Stimulated activated CD4-positive, alpha-beta T cell treated with anti-CD3 and anti-CD28 coated beads, Interleukin-4, amount 100 ng/mL, for 1 hour (primary cell): ENCODE data around the gene TMC1.
"Not testable (repeated sequence)": the region's sequence is repeated elsewhere in the genome, so short reads cannot be mapped to it uniquely, and the experiment has no call there.

Experiments used
- DNase-seq: peaks from one replicate; pipeline ENCODE4 v3.0.0-alpha.2; 2020

Gene TMC1

DNA sequence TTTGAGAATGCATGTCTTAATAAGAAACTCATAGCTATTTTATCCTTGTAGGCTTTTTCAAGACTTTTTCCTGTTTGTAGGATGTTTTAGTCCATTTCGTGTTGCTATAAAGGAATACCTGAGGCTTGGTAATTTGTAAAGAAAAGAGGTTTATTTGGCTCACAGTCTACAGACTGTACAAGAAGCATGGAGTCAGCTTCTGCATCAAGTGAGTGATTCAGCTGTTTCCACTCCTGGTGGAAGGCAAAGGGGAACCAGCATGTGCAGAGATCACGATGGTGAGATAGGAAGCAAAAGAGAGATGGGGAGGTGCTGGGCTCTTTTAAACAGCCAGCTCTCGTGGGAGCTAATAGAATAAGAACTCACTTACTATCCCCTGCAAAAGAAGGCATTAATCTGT is 254.2 kb downstream of the TMC1 start:
- no peak for DNase-seq

DNA sequence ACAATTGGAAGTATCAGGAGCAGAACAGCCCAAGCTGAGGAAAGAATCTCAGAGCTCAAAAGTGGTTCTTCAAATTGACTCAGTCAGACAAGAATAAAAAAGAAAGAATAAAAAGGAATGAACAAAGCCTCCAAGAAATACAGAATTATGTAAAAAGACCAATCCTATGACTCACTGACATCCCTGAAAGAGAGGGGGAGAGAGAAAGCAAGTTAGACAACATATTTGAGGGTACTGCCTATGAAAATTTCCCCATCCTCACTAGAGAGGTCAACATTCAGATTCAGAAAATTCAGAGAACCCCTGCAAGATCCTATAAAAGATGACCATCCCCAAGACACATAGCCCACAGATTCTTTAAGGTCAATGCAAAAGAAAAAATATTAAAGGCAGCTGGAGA is 258.2 kb downstream of the TMC1 start:
- DNase-seq: no peak

DNA sequence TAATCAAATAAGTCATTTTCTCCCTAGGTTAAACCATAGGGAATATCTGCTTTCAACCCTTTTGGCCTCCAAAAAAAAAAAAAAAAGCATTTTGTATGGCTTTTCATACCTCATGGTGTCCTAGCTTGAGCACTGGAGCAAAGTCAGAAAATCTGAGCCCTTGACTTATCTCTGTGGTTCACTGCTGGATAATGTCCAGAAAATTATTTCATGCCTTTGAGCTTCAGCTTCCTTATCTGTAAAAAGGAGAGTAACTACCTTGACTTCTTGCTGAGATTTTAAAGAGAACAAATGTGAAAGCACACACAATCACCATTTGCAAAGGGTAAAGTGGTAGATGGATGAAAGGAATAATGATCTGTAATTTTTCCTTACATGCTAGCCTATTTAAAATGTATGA is 265.5 kb downstream of the TMC1 start:
- DNase-seq: no peak

DNA sequence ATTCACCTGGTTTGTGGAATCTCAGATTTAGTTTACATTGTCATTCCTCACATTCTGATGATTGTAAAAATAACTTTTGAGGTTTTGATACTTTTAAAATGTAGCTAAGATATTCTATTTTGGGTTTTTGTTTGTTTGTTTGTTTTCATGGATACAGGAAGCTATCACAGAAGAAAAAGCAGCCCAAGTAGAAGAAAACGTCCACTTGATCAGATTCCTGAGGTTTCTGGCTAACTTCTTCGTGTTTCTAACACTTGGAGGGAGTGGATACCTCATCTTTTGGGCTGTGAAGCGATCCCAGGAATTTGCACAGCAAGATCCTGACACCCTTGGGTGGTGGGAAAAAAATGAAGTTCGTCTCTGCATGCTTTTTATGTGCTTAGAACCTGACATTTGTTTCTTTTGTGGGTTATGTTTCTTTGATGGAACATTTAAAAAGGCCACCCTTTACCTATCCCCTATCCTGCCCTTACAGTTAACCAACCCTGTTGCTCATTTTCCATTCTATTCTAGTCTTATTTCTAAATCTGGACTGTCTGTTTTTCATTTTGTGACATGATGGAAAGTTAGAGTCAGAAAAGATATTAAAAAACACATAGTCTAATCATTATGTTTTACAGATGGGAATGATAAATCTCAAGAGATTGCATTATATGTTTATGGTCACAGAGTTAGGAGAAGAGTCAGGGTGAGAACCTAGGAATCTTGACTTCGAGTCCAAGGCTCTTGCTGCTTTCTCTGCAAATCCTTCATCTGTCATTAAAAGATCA is 267.7 kb downstream of the TMC1 start:
- no peak for DNase-seq

DNA sequence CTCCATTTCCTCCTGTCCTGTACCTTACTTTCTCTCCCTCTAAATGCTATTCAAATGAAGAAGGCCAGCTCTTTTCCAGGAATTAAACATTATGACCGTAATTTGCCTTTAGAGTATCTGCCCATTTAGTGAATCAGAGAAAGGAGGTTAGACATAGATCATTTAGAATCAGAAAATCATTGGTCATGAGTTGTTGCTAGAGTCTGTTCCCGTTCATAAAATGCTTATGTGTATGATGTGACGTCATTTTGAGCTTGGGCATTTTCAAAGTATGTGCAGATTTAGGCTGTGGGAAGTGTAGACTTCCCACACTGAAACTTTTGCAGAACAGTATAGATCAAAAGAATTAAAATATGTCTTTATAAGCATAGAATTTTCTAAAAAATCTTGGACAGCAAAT is 268.5 kb downstream of the TMC1 start:
- DNase-seq: no peak

DNA sequence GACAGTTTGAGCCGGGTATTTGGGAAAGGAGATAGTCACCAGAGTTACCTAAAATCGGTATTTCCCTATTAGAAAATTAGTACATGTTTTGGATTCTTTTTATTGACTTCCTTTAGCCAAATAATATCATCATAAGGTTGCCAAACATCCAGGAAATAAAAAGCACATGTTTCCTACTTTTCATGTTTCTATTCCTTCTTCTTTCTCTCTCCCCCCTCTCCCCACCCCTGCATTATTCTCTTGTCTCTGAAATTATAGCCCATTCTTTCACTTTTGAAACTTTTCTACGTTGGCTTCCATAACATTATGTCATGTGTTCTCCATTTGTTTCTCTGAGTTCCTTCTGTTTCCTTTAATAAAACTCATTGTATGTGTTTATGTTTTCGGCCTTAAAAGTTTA is 269.6 kb downstream of the TMC1 start:
- no peak for DNase-seq

DNA sequence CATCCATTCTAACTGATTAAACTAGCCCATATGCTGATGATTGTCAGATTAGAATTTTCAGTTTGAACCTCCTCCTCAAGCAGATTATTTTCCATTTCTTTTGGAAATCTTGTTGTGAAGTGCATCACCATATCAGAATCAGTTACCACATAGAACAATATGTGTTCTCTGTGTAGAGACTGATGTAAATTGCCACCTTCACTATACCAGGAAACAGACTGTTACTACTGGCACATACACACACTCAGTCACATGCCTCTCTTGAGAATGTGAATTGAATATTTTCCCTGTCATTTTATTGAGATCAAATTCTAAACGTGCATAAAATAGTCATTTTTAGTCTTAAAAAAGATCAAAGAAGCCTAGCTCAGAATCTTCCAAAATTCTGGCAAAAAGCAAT is 270.0 kb downstream of the TMC1 start:
- no peak for DNase-seq

DNA sequence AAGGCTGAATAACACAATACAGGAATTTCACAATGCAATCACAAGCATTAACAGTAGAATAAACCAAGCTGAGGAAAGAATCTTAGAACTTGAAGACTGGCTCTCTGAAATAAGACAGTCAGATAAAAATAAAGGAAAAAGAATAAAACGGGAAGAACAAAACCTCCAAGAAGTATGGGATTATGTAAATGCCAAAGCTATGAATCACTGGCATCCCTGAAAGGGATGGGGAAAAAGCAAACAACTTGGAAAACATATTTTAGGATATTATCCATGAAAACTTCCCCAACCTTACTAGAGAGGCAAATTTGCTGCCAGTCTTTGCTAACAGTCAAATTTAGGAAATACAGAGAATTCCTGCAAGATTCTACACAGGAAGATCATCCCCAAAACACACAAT is 273.5 kb downstream of the TMC1 start:
- no peak for DNase-seq

DNA sequence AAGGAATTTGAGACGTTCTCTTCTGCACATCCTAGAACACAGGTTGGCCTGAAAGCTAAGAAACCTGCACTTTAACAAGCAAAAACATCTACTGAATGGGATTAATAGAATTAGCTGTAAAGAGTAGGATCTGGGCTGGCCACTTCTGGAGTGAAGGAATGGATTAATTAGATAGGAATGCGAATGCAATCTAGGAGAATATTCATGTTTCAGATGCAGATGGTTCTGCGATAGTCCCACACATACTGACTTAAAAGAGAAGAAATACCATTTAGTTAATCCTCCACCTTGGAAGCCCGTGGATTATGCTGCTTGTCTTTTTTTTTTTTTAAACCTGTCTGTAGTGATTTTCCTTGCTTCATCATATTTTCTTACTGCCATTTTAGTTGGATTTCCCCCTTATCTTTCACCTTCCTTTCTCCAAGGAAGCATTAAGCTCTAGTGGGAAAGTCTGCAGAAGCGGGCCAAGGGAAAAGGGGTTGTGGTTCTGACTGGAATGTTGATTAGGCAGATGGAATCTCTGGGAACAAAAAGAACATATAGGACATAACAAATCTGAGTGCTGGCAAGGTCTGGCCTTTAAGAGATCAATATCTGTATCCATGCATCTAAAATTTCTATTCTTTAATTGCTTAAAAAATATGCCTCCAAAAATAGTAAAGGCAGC is 279.1 kb downstream of the TMC1 start:
- DNase-seq: no peak

DNA sequence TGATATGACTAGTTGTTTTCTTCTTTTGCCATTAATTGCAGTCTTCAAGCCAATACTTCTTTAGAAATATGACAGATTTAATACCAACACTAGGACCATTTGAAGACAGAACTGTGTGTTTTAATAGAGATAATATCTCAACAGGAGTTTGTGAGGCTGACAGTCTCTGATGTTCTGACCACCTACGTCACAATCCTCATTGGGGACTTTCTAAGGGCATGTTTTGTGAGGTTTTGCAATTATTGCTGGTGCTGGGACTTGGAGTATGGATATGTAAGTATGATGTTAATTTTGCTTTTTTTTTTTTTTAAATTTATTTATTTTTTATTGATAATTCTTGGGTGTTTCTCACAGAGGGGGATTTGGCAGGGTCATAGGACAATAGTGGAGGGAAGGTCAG is 283.8 kb downstream of the TMC1 start:
- no peak for DNase-seq

DNA sequence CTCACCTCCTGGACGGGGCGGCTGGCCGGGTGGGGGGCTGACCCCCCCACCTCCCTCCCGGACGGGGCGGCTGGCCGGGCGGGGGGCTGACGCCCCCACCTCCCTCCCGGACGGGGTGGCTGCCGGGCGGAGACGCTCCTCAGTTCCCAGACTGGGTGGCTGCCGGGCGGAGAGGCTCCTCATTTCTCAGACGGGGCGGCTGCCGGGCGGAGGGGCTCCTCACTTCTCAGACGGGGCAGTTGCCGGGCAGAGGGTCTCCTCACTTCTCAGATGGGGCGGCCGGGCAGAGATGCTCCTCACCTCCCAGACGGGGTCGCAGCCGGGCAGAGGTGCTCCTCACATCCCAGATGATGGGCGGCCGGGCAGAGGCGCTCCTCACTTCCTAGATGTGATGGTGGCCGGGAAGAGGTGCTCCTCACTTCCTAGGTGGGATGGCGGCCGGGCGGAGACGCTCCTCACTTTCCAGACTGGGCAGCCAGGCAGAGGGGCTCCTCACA is 285.0 kb downstream of the TMC1 start:
- DNase-seq: not testable (repeated sequence)

DNA sequence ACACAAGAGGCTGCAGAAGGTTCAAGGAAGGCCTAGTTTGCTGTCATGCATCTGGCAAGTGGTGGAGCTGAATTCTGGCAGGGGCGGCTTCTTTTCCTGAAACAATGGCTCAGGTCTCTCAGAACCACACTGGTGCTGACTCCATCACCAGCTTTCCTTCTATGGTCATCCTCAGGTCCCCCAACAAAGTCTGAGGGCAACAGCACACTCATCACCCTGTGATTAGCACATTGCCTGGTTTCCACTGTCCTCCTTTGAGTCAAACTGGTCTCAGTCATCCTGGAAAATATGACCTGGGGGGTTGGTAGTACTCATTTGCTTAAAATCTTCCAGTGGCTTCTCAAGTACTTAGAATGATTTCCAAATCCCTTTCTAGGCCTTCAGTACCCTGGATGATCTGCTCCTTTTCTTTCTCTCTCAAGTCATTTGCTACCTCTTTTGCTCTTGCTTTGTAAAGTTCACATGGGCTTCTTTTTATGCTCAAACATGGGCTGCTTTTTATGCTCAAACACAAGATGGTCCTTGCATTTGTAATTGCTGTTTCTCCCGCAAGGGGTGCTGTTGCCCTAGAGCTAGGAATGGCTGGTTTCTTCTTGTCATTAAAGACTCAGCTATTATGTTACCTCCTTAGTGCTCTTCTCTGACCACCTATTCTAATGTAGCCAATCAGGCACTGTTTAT is 286.5 kb downstream of the TMC1 start:
- DNase-seq: no peak

DNA sequence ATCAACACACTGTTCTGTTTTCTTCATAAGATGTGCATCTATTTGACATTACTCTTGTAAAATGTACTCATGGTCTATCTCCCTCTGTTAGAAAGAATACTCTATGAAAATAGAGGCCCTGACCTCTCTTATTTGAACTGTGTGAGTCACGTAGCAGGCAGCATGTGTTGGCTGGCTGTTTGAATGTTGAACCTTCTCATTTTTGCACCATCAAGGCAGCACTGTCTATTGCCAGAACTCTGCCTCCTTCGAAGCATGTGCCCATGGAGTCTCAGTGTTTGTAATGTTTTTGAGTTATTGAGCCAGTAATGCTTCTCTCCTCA is 287.0 kb downstream of the TMC1 start:
- no peak for DNase-seq

DNA sequence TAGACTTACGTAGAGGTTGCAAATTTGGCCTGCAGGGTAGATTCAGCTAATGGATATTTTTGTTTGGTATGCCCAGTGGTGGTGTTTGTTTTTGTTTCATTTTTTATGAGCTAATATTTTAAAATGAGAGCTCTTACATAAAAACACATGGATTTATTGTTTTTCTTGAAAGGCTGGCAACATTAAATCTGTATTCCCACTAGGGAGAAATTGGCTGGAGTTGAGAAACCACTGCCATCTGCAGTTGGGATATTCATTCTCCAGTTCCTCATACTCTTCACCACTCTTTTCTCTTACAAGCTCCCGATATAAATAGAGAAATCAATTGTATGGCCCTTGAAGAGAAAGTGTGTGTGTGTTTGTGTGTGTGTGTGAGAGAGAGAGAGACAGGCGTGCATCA is 288.2 kb downstream of the TMC1 start:
- no peak for DNase-seq

DNA sequence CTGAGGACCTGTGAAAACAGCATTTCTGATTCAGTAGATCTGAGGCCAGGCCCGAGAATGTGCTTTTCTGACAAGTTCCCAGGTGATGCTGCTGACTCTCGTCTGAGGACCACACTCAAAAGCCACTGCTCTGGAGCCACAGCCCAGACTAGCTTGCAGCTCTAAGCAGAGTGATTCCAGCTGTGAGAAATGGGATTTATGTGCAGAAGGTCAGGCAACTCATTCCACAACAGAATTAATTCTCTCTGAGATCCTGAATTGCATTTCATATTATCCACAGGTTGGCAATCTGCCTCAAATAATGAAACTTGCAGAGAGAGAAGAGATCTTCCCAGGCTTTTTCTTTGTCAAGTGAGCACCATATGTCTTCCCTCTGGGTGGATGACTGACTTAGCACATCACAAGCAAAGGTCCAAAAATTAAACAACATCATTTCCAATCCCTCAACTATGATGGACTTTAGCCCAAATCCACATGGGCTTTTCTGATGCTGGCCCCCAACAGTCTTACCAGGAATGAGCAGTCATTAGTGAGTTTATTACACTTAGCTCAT is 291.2 kb downstream of the TMC1 start:
- no peak for DNase-seq

DNA sequence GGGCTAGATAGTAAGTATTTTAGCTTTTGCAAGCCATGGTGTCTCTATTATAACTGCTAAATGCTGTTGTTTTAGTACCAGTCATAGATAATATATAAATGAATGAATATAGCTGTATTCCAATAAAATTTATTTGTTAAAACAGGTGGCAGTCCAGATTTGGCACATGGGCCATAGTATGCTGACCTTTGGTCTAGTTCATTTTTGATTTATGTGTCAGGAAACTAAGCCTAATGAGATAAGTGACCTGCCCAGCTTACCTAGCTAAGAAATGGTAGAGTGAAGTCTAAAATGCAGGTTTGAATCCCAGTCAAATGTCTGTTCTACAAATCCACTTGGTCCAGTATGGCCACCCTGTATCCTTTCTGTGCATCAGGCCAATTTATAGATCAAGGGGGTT is 292.1 kb downstream of the TMC1 start:
- no peak for DNase-seq

DNA sequence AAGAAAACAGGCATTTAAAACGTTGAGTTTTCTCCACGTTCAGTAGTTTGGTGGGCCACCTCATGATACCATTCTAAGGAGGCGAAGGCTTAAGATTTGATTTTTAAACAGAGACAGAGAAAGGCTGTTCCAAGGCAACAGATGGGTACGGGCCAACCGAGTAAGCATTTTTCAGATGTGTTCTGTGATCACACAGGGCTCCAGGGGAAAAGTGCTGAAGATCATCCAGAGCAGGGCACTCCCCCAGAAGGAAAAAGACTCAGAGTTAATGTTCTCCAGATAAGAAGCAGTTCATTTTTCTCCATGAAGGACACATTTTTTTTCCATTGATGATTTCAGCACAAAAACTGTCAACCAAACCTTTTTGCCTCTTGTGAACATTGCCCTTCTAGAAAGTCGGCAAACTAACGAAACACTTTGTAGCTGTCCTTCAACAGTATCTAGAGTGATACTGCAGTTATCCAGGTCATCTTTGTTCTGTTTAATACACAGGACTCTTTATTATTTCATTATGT is 292.7 kb downstream of the TMC1 start:
- no peak for DNase-seq

DNA sequence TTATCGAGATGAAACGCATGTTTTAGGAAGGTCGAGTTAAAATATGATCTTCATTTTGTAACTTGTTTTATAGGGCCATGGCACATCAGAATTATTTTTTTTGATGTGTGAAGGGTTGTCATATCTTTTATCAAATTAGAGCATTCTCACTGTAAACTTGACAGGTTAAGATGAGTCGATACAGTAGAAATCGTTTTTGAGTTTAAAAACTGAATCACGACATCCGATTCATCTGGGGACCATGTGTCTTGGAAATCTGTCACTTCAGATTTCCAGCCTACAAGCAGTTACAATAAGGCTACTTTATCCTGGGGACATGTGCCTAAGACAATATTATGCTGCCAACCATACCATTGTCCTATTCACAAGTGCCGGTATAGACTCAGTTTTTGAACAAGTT is 295.3 kb downstream of the TMC1 start:
- DNase-seq: no peak

DNA sequence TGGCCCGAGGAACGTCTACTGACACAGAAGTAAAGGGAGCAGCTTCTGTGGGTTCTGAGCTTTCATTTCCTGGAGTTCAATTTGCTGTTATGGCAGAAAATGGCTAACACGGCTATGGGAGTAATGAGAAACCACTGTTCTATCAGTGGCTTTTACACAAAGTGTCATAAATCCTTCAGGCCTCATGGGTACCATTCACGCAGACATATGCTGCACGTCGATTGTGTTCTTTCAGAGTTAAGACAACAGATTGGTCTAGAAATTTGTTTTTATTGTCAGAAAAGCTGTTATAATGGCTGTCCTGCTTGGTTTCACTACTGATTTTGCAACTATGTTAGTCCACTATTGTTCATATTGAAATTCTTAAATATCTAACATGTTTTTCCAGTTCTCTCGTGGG is 296.0 kb downstream of the TMC1 start:
- DNase-seq: no peak

DNA sequence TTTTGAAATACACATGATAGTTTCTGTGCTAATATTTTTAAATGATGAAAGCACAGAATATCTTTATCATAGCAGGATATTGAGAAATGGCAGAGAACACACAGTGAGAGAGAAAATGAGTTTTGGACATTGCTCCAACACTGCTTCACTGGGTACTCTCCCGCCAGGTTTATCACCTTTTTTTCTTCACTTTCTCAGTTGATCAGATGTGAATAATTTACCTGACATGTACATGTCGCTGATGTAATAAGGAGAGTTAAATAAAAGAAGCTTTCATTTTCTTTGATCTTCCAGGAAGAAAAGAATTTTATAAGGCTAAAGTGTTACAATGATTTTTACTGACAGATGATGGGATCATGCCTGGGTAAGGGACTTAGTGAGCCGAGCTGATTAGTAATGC is 297.0 kb downstream of the TMC1 start:
- DNase-seq: no peak

DNA sequence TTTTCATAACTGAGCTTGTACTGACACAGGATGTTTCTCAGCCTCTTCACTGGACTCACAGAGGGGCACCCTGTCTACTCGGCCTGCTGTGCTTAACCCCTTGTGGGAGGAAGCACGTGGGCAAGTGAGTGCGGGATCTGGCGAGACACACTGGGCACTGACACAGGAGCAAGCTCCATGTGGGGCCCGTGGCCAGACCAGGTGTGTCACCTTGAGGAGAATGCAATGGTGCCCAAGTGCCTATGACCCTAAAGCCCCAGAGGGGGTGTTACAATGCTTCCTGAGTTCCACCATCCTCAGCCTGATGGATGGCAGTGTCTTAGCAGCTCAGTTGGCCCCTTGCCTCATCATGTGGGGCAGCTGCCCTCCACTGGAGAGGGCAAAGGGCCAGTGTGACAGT is 302.6 kb downstream of the TMC1 start:
- DNase-seq: no peak

DNA sequence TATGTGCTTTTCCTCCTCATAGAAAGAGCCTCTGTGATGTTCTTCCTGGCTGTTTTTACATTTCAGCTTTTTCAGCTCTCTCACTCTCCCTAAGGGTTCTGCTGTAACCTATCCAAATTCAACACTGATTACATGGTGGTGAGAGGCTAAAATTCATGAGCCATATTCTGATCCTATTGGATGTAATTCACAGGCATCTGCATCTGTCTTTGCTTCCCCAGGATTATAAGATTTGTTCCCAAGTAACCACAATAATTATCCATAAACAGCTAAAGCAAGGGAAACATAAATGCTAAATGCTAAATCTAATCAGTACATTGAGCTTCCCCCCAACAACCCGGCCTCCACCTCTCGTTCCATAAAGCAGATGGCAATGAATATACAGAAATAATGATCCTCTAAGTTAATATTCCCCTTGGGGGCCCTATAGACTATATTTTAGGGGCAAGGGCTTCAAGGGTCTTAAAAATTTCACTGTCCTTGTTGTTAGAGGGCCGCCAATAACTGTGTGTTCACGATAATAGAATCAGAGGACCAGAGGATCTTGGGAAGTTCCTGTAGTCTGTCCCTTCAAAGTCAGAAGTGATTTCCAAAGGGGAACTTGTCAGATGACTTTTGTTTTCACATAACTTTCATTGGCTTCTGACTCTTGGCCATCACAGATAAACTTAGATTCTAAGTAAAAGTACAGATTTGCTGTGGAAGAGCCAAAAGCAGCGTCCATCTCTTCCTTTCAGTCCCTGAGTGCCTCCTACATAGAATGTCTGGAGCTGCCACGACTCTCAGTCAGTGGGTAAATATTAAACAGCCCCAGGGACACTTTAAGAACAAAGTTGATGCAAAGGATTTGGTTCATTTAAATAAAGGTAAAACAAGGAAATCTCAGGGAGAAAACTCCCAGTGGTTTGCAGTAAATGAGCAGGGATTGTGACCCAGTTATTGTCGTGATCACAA is 305.9 kb downstream of the TMC1 start:
- no peak for DNase-seq
